Measurements from ENCODE around the gene PRKAR1B.
A peak's percentile ranks its signal among the peaks of the same experiment; 100 is the strongest.

The PRKAR1B gene

GRCh38 chr7:750111-750905 is 23.2 kb upstream of the PRKAR1B start:
- CTCF ChIA-PET: no interaction called here
- TF ChIP-seq OVOL3 (tag by site-specific recombination; IDR thresholded peaks at IDR 0.05) (no peak), ZNF518A (tag by site-specific recombination; conservative IDR thresholded peaks at IDR 0.05; ENCODE audit: low read depth) (no peak), ZNF391 (tag by site-specific recombination; IDR thresholded peaks at IDR 0.05; ENCODE audit: borderline replicate concordance, low read depth) (no peak), ZNF610 (tag by site-specific recombination; IDR thresholded peaks at IDR 0.05; ENCODE audit: borderline replicate concordance) (no peak), PBX3 (CRISPR knock-in tag; IDR thresholded peaks at IDR 0.05) (no peak)
- Histone ChIP-seq H3K27ac (ENCODE audit: extremely low read depth, low read depth, low read length) (no peak overlapping the region), H3K4me3 (ENCODE audit: low read depth, low read length) (no peak overlapping the region), H3K9me3 (ENCODE audit: control insufficient read depth, insufficient read depth, low read depth, low read length) (no peaks in the 10 kb centered on the region), H3K36me3 (ENCODE audit: control insufficient read depth in 2 of 2, insufficient read depth in 1 of 2, low read length in 2 of 2) (peaks cover 0 to 55% of the 10 kb centered on the region in 2 experiments; a peak in 2 of 3 replicates), H3K4me1 (ENCODE audit: control insufficient read depth, insufficient read depth, low read length) (no peaks in the 10 kb centered on the region)
- POLR2A ChIA-PET: no interaction called here

GRCh38 chr7:749140-749551 is 22.1 kb upstream of the PRKAR1B start:
- H3K27ac ChIP-seq (ENCODE audit: extremely low read depth, low read depth, low read length): no peak overlapping the region
- peaks cover 0 to 50% of the 10 kb centered on the region in 2 experiments; a peak in 2 of 3 replicates for H3K36me3 ChIP-seq (ENCODE audit: control insufficient read depth in 2 of 2, insufficient read depth in 1 of 2, low read length in 2 of 2)
- POLR2A ChIA-PET: no interaction called here
- CTCF ChIA-PET: interaction anchor here (0.6 kb wide), 2 partner anchors 204 to 416 kb away, joined by 3 read pairs; no protein-coding TSS in a partner anchor
- no peaks in the 10 kb centered on the region for H3K4me1 ChIP-seq (ENCODE audit: control insufficient read depth, insufficient read depth, low read length)
- no peak overlapping the region for H3K4me3 ChIP-seq (ENCODE audit: low read depth, low read length)
- TF ChIP-seq ZNF18 (tag by site-specific recombination; IDR thresholded peaks at IDR 0.05) (peak; percentile 57; the same call in 1 of the 2 replicates), ZBTB1 (tag by site-specific recombination; IDR thresholded peaks at IDR 0.05) (no peak)
- H3K9me3 ChIP-seq (ENCODE audit: control insufficient read depth, insufficient read depth, low read depth, low read length): no peaks in the 10 kb centered on the region

- peaks cover 2 to 43% of the 10 kb centered on the region in 2 experiments; a peak in 2 of 3 replicates for H3K36me3 ChIP-seq (ENCODE audit: control insufficient read depth in 2 of 2, insufficient read depth in 1 of 2, low read length in 2 of 2)
- no peaks in the 10 kb centered on the region for H3K4me1 ChIP-seq (ENCODE audit: control insufficient read depth, insufficient read depth, low read length)
- H3K27ac ChIP-seq (ENCODE audit: extremely low read depth, low read depth, low read length): no peak overlapping the region
- no peaks in the 10 kb centered on the region for H3K9me3 ChIP-seq (ENCODE audit: control insufficient read depth, insufficient read depth, low read depth, low read length)
- ChIA-PET CTCF (no interaction called here), POLR2A (no interaction called here)
- TF ChIP-seq ELK4 (IDR thresholded peaks at IDR 0.05; ENCODE audit: borderline replicate concordance, low read depth, low read length): no peak
- H3K4me3 ChIP-seq (ENCODE audit: low read depth, low read length): no peak overlapping the region
Measured at GRCh38 chr7:748446-748845, 21.4 kb upstream of the PRKAR1B start.
